GM18511 (cell line): ENCODE results near the gene FHIT.
"Not testable (repeated sequence)": the region's sequence is repeated elsewhere in the genome, so short reads cannot be mapped to it uniquely, and the experiment has no call there.

Experiments used
- ATAC-seq: cut with Tn5 transposase; IDR thresholded peaks from one replicate; pipeline ENCODE4 v1.9.1; 2021; ENCODE audit warnings: mild to moderate bottlenecking, moderate library complexity; ENCODE audit not compliant: unreplicated experiment

Gene FHIT

GRCh38 chr3:61065451-61066011 lies 185.7 kb downstream of the FHIT start:
- no peak for ATAC-seq

DNA sequence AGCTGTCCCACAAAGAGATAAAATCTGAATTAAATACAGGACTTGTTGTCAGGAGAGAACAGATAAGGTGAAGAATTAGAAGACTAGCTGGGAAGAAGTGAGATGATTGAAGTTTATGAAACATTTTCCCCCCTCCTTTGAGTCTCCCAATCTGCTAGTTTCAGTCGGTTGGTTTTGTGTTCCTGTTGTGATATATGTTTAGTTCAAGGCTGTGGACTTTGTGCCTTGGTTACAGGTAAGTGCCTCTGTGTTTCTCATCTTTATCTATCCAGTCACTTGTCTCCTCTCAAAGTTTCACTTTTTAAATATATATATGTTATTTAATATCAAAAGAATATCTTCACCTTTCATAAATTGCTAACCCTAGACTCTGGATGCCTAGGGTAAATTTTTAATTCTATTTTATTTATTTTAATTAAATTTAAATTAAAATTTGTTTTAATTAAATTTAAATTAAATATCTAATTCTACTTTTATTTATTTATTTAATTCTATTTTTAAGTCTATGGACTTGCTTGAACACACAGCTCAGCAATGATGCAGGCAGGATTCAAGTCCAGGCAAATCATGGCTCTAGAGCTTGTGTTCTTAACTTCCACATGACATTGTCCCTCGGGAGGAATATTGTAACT lies 190.0 kb downstream of the FHIT start:
- no peak for ATAC-seq

DNA sequence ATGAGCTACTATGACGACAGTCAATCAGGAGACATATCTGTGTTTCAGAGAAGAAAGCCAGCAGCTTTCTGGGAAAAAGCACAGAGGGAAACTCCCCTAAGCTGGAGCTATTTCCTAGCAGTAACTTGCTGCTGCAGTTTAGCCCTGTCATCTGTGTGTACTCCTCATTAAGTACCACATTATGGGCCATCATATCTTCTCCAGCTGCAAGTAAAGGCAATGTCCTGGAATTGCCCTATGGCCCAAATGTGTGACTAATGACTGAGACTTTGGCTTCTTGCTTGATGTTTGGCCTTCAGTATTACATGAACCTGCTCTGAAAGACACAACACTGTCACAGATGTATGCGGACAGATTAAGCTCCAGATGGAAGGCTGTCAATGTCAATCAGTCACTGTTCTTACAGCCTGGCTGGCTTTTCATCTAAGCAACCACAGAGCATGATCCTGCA lies 190.8 kb downstream of the FHIT start:
- ATAC-seq = no peak

DNA sequence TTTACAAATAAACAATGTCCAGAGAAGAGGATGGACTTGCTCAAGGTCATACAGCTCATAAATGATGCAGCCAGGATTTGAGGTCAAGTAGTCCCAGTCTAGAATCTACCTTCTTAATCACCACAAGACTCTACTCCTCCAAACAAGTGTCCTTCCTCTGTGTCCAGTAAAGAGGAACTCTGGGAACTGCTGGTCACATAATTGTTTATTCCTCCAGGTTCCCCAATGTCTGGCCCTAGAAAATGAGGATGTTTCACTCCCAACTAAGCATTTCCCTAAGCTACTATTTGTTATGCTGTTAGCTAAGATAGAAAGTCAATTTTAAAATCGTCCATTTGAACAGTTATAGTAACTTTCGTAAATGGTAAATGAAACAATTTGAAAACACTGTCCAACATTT lies 192.4 kb downstream of the FHIT start:
- no peak for ATAC-seq

DNA sequence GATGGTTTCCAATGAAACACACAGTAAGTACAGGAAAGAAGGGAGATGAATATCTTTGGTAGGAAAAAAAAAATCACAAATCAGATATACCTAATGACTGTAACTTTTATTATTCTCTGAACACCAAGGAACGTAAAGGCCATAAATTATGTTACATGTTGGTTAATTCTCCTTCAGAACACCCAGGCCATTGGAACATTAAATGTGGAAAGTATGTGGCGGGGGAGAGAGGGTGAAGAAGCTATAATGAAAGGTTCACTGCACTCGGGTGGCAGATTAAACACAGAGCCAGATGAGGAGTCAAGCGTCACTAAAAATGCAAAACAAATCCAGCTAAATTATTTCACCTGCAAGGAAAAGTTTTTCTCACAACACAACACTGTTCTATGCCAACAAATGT lies 193.8 kb downstream of the FHIT start:
- no peak for ATAC-seq

DNA sequence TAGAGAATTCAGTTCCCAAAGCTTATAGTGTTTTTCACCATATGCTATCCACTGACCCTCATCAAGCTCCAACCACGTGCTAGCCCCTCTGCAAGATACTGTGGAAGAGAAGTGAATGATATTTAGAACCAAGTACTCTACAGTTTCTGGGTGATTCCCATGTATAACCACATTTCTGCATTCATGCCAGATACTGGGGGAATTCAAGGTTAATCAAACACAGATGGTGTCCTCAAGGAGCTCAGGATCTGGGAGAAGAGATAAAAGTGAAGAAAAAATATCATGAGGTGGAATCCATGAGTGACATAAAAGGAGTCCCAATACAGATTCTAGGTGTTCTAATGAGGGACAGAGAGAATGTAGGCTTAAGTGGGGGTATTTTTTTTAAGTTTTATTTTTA lies 195.8 kb downstream of the FHIT start:
- no peak for ATAC-seq

DNA sequence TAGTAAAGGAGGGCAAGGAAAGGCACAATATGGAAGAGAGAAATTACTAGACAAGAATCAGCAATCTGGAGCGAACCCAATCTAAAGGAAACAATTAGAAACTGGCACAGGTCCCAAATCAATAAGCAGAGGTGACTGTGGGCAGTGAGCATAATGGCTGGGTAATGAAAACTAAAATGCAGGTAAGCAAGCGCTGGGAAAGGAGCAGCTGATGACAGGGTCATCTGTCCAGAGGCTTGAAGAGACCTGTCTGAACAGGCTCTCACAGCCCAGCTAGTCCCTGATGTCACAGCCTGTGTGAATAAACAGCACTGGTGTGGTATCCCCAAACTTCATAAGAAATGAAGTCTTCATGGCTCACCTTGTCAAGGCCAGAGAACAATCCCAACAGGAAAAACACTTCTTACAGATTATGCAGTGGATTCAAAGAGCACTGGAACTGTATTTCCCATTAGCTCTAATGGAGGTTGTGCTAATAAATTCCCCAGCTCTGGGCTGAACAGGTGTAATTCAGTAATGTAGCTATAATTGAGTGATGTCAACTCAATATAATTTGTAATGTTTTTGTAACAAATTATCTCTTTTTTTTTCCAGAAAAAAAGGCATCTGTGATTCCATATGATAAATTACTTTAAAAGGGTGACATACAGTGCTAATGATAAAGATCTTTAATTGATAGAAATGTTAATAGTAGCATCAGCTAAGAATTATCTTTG lies 197.3 kb downstream of the FHIT start:
- no peak for ATAC-seq

DNA sequence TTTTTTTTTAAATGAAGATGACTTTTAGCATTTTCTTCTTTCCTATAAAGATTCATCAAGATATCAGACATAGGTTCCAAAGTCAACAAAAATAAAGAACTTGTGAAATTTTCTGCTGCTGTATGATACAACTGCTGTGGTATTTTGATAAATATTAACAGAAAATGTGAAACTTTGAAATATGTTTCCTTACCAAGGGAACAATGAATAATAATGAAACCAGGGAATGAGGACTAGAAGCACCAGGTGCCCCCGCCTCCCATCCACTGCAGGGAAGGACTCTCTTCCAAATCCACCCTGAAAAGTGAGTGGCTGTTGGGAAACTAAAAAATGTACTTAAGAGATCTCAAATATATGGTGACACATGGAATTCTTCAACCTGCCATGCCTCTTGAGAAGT lies 198.4 kb downstream of the FHIT start:
- no peak for ATAC-seq

DNA sequence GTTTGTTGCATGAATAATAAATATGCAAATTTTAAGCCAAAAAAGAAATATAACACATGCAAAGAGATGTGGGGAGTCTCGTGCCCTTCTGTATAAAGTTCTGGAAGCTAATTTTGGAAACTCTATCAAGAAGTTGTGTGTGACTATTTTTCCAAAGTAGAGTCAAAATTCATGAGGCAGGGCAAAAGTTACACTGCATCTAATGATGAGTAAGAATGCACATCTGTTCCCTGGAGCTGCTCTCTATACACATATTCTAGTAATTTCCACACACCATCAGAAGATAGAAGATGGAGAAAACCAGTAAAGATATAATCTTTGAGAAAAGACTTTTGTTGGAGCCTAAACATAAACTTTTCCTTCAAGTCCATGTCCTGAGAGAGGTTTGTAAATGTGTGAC lies 199.6 kb downstream of the FHIT start:
- no peak for ATAC-seq

DNA sequence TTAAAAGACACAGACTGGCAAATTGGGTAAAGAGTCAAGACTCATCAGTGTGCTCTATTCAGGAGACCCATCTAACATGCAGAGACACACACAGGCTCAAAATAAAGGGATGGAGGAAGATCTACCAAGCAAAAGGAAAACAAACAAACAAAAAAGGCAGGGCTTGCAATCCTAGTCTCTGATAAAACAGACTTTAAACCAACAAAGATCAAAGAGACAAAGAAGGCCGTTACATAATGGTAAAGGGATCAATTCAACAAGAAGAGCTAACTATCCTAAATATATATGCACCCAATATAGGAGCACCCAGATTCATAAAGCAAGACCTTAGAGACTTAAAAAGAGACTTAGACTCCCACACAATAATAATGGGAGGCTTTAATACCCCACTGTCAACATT lies 206.1 kb downstream of the FHIT start:
- not testable (repeated sequence) for ATAC-seq

DNA sequence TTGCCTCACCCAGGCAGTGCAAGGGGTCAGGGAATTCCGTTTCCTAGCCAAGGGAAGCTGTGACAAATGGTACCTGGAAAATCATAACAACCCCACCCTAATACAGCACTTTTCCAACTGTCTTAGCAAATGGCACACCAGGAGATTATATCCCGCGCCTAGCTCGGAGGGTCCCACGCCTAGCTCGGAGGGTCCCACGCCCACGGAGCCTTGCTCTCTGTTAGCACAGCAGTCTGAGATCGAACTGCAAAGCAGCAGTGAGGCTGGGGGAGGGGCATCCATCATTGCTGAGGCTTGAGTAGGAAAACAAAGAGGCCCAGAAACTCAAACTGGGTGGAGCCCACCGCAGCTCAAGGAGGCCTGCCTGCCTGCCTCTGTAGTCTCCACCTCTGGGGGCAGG lies 208.1 kb downstream of the FHIT start:
- ATAC-seq = no peak

DNA sequence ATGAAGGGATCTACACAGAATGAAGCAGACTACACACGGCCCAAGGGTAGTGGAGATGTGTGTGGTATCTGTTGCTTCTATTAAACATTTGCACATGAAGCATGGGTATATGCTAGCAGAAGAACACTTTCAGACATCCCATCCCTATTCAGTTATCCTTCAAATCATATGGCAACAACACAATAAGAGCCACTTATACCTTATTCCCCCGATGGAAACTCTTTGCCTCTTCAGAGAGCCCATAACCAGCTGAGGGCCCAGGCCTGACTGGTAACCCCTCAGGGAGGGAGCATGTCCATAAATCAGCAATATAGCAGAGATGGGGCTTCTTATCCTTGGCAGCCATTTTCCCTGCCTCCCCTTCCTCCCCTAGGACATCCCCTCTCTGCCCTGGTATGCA lies 210.6 kb downstream of the FHIT start:
- no peak for ATAC-seq

DNA sequence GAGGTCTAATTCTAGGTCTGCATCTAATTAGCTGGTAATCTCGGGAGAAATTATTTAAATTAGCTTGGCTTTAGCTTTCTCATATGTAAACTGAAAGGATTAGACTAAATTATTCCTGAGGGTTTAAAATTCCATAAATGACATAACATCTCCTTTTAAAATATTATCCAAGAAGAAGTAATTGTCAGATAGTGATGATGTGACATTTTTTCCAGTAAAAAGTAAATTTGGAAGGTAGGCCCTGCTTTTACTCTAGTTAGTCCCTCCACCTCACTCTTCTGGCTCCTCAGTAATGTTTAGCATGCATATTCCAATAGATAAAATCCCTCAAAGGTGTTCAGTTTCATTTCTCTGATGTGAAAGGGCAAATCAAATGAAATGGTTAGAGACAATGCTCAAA lies 215.7 kb downstream of the FHIT start:
- ATAC-seq = no peak

GRCh38 chr3:61032991-61033390 lies 218.3 kb downstream of the FHIT start:
- ATAC-seq = no peak

DNA sequence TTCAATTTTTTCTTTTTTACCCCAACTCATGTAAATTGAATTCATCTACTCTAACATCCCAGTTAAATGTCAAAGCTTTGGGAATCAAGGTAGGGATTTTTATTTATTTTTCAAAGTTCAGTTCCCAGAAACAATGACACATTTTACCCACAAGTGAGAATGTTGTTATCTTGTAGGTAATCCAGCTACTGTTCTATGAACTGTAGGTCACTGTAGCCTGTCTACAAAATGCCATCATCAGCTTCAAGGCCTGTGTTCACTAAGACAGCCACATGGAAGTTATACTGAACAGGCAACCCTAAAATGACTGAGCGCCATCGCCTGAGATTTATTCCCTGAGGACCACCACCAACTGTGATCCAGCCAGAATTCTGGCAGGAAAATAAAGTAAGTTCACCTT lies 219.7 kb downstream of the FHIT start:
- no peak for ATAC-seq

- ATAC-seq = no peak
Observed at GRCh38 chr3:61030469-61031035, 220.7 kb downstream of the FHIT start.

- ATAC-seq = no peak
Observed at GRCh38 chr3:61029194-61029593, 222.1 kb downstream of the FHIT start.

DNA sequence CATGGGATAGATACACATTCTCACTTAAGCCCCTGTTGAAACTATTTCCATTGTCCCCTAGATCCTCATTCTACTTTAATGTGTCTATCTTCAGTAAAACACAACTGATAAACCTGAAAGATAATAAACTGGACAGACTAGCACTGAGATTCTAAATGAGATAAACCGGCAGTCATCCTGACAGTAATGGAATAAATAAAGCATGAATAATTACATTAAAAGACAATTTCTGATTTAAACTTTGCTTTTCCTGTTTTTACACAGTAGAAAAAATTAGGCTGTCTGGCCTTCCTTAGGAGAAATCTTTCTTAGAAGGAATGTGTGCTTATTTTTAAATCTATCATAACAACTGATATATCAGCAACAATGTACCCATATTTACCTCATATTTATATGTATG lies 232.4 kb downstream of the FHIT start:
- no peak for ATAC-seq

DNA sequence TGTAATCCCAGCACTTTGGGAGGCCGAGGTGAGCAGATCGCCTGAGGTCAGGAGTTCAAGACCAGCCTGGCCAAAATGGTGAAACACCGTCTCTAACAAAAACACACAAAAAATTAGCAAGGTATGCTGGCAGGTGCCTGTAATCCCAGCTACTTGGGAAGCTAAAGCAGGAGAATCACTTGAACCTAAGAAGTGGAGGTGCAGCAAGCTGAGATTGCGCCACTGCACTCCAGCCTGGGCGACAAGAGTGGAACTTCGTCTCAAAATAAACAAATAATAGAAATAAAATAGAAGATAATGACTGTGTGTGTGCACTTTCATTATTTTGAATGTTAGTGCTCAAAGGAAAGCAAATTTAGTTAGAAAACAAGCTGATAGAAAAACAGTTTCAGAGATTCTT lies 234.2 kb downstream of the FHIT start:
- ATAC-seq = not testable (repeated sequence)

DNA sequence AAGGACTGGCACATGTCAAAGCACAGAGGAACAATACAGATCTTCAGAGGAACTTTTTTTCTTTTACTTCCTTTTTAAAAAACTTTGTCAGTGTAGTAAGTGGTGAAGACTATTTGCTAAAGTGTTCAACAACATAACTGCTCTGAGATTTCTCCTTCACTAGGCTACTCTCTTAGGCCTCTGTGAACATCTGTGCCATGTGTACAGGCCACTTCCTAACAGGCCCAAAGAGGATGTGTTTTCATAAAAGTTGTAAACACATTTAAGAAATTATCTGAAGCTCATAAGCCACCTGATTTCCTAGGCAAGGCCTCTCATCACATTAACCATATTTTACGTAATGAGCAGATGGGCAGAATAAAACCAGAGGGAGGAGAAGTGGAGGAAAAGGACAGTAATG lies 235.4 kb downstream of the FHIT start:
- ATAC-seq = no peak

DNA sequence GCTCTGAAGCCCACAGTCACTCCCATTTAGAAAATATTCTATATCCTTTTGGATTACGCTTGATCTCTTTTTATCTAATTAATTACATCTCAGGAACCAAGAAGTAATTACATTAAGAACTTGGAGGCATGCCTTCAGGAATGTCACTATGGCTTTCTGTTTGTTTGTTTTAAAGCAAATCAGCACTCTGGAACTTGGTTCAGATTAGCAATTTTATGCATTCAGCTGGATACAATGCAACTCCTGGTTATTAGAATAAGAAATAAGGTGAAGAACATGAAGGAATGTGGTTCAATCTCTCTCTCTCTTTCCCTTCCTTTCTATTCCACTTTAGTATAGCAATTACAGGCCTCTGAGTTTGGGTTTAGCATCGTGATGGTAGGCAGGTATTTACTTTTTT lies 235.8 kb downstream of the FHIT start:
- no peak for ATAC-seq

- no peak for ATAC-seq
Observed at GRCh38 chr3:61008998-61009380, 242.3 kb downstream of the FHIT start.
